HG03432 (cell line): ENCODE results near the gene SUMO3.
"Not testable (repeated sequence)": the region's sequence is repeated elsewhere in the genome, so short reads cannot be mapped to it uniquely, and the experiment has no call there.

Source experiments
- ATAC-seq: cut with Tn5 transposase; IDR thresholded peaks from one replicate; pipeline ENCODE4 v1.9.1; 2021; ENCODE audit warnings: mild to moderate bottlenecking, moderate library complexity; ENCODE audit not compliant: unreplicated experiment

The SUMO3 gene

GRCh38 chr21:44847261-44848056, 29.6 kb upstream of the SUMO3 start:
- ATAC-seq, result no peak

GRCh38 chr21:44846485-44847260, 28.8 kb upstream of the SUMO3 start:
- no peak for ATAC-seq

- ATAC-seq, result no peak
Observed at GRCh38 chr21:44846224-44846484, 28.3 kb upstream of the SUMO3 start.

GRCh38 chr21:44845418-44846223, 27.8 kb upstream of the SUMO3 start:
- peak; percentile 67 for ATAC-seq

GRCh38 chr21:44844256-44844655, 26.4 kb upstream of the SUMO3 start:
- no peak for ATAC-seq

- no peak for ATAC-seq
Observed at GRCh38 chr21:44842721-44843445, 25.0 kb upstream of the SUMO3 start.

GRCh38 chr21:44842087-44842486, 24.2 kb upstream of the SUMO3 start:
- no peak for ATAC-seq

GRCh38 chr21:44840771-44841170, 22.9 kb upstream of the SUMO3 start:
- no peak for ATAC-seq

GRCh38 chr21:44838951-44839350, 21.1 kb upstream of the SUMO3 start:
- ATAC-seq, result no peak

GRCh38 chr21:44838039-44838895, 20.4 kb upstream of the SUMO3 start:
- ATAC-seq, result no peak

GRCh38 chr21:44837537-44837936, 19.7 kb upstream of the SUMO3 start:
- no peak for ATAC-seq

GRCh38 chr21:44836666-44837471, 19.0 kb upstream of the SUMO3 start:
- no peak for ATAC-seq

GRCh38 chr21:44836349-44836665, 18.4 kb upstream of the SUMO3 start:
- ATAC-seq, result no peak

GRCh38 chr21:44835647-44835973, 17.7 kb upstream of the SUMO3 start:
- ATAC-seq, result no peak

- no peak for ATAC-seq
Observed at GRCh38 chr21:44834951-44835646, 17.2 kb upstream of the SUMO3 start.

GRCh38 chr21:44834231-44834950, 16.5 kb upstream of the SUMO3 start:
- ATAC-seq, result no peak

GRCh38 chr21:44833663-44834062, 15.8 kb upstream of the SUMO3 start:
- ATAC-seq, result no peak

- ATAC-seq, result not testable (repeated sequence)
Observed at GRCh38 chr21:44832516-44833255, 14.8 kb upstream of the SUMO3 start.
